ENCODE data around the gene TMEM243.
"Not testable (repeated sequence)": the region's sequence is repeated elsewhere in the genome, so short reads cannot be mapped to it uniquely, and the experiment has no call there.

Gene TMEM243

GRCh38 chr7:87206361-87206760, 13.2 kb downstream of the TMEM243 start:
- Histone ChIP-seq H3K9ac (ENCODE audit: low read length) (no peak overlapping the region), H3K27ac (ENCODE audit: low read depth, low read length) (no peak overlapping the region), H3K4me3 (ENCODE audit: low read length) (no peak overlapping the region), H3K36me3 (ENCODE audit: control insufficient read depth, insufficient read depth, low read length) (peaks cover 4% of the 10 kb centered on the region), H3K27me3 (ENCODE audit: control insufficient read depth, insufficient read depth, low read length) (no peaks in the 10 kb centered on the region), H3K4me1 (ENCODE audit: control insufficient read depth, insufficient read depth, low read length) (no peaks in the 10 kb centered on the region)

- not testable (repeated sequence) for H3K4me1 ChIP-seq (ENCODE audit: control insufficient read depth, insufficient read depth, low read length); H3K9ac ChIP-seq (ENCODE audit: low read length); H3K27ac ChIP-seq (ENCODE audit: low read depth, low read length); H3K27me3 ChIP-seq (ENCODE audit: control insufficient read depth, insufficient read depth, low read length); H3K36me3 ChIP-seq (ENCODE audit: control insufficient read depth, insufficient read depth, low read length); H3K4me3 ChIP-seq (ENCODE audit: low read length)
Measured at GRCh38 chr7:87205701-87206100, 13.8 kb downstream of the TMEM243 start.

GRCh38 chr7:87204933-87205332, 14.6 kb downstream of the TMEM243 start:
- H3K4me3 ChIP-seq (ENCODE audit: low read length) = no peak overlapping the region
- no peak overlapping the region for H3K27ac ChIP-seq (ENCODE audit: low read depth, low read length)
- H3K27me3 ChIP-seq (ENCODE audit: control insufficient read depth, insufficient read depth, low read length) = no peaks in the 10 kb centered on the region
- no peak overlapping the region for H3K9ac ChIP-seq (ENCODE audit: low read length)
- peaks cover 4% of the 10 kb centered on the region for H3K36me3 ChIP-seq (ENCODE audit: control insufficient read depth, insufficient read depth, low read length)
- no peaks in the 10 kb centered on the region for H3K4me1 ChIP-seq (ENCODE audit: control insufficient read depth, insufficient read depth, low read length)

- not testable (repeated sequence) for H3K4me3 ChIP-seq (ENCODE audit: low read length); H3K4me1 ChIP-seq (ENCODE audit: control insufficient read depth, insufficient read depth, low read length); H3K9ac ChIP-seq (ENCODE audit: low read length); H3K27ac ChIP-seq (ENCODE audit: low read depth, low read length); H3K27me3 ChIP-seq (ENCODE audit: control insufficient read depth, insufficient read depth, low read length); H3K36me3 ChIP-seq (ENCODE audit: control insufficient read depth, insufficient read depth, low read length)
Measured at GRCh38 chr7:87203929-87204328, 15.6 kb downstream of the TMEM243 start.

- Histone ChIP-seq H3K4me3 (ENCODE audit: low read length) (no peak overlapping the region), H3K27ac (ENCODE audit: low read depth, low read length) (no peak overlapping the region), H3K36me3 (ENCODE audit: control insufficient read depth, insufficient read depth, low read length) (peaks cover 4% of the 10 kb centered on the region), H3K4me1 (ENCODE audit: control insufficient read depth, insufficient read depth, low read length) (no peaks in the 10 kb centered on the region), H3K27me3 (ENCODE audit: control insufficient read depth, insufficient read depth, low read length) (no peaks in the 10 kb centered on the region), H3K9ac (ENCODE audit: low read length) (no peak overlapping the region)
Measured at GRCh38 chr7:87202705-87203104, 16.8 kb downstream of the TMEM243 start.

GRCh38 chr7:87202208-87202607, 17.3 kb downstream of the TMEM243 start:
- Histone ChIP-seq H3K27ac (ENCODE audit: low read depth, low read length) (no peak overlapping the region), H3K4me3 (ENCODE audit: low read length) (no peak overlapping the region), H3K9ac (ENCODE audit: low read length) (no peak overlapping the region), H3K27me3 (ENCODE audit: control insufficient read depth, insufficient read depth, low read length) (no peaks in the 10 kb centered on the region), H3K4me1 (ENCODE audit: control insufficient read depth, insufficient read depth, low read length) (no peaks in the 10 kb centered on the region), H3K36me3 (ENCODE audit: control insufficient read depth, insufficient read depth, low read length) (peaks cover 2% of the 10 kb centered on the region)

- Histone ChIP-seq H3K27ac (ENCODE audit: low read depth, low read length) (no peak overlapping the region), H3K9ac (ENCODE audit: low read length) (no peak overlapping the region), H3K36me3 (ENCODE audit: control insufficient read depth, insufficient read depth, low read length) (peaks cover 13% of the 10 kb centered on the region), H3K4me1 (ENCODE audit: control insufficient read depth, insufficient read depth, low read length) (no peaks in the 10 kb centered on the region), H3K4me3 (ENCODE audit: low read length) (no peak overlapping the region), H3K27me3 (ENCODE audit: control insufficient read depth, insufficient read depth, low read length) (no peaks in the 10 kb centered on the region)
Measured at GRCh38 chr7:87199700-87200450, 19.7 kb downstream of the TMEM243 start.

- Histone ChIP-seq H3K4me1 (ENCODE audit: control insufficient read depth, insufficient read depth, low read length) (no peaks in the 10 kb centered on the region), H3K9ac (ENCODE audit: low read length) (no peak overlapping the region), H3K36me3 (ENCODE audit: control insufficient read depth, insufficient read depth, low read length) (peaks cover 15% of the 10 kb centered on the region), H3K4me3 (ENCODE audit: low read length) (no peak overlapping the region), H3K27ac (ENCODE audit: low read depth, low read length) (no peak overlapping the region), H3K27me3 (ENCODE audit: control insufficient read depth, insufficient read depth, low read length) (no peaks in the 10 kb centered on the region)
Measured at GRCh38 chr7:87199241-87199640, 20.3 kb downstream of the TMEM243 start.

GRCh38 chr7:87193912-87194311, 25.6 kb downstream of the TMEM243 start:
- Histone ChIP-seq H3K9ac (ENCODE audit: low read length) (no peak overlapping the region), H3K36me3 (ENCODE audit: control insufficient read depth, insufficient read depth, low read length) (peaks cover 33% of the 10 kb centered on the region), H3K4me1 (ENCODE audit: control insufficient read depth, insufficient read depth, low read length) (no peaks in the 10 kb centered on the region), H3K27ac (ENCODE audit: low read depth, low read length) (no peak overlapping the region), H3K27me3 (ENCODE audit: control insufficient read depth, insufficient read depth, low read length) (no peaks in the 10 kb centered on the region), H3K4me3 (ENCODE audit: low read length) (no peak overlapping the region)

- H3K27ac ChIP-seq (ENCODE audit: low read depth, low read length) = no peak overlapping the region
Measured at GRCh38 chr7:87192784-87193487, 26.6 kb downstream of the TMEM243 start.

GRCh38 chr7:87190783-87191182, 28.7 kb downstream of the TMEM243 start:
- H3K4me1 ChIP-seq (ENCODE audit: control insufficient read depth, insufficient read depth, low read length) = no peaks in the 10 kb centered on the region
- H3K9ac ChIP-seq (ENCODE audit: low read length) = no peak overlapping the region
- H3K27me3 ChIP-seq (ENCODE audit: control insufficient read depth, insufficient read depth, low read length) = no peaks in the 10 kb centered on the region
- no peak overlapping the region for H3K4me3 ChIP-seq (ENCODE audit: low read length)
- H3K36me3 ChIP-seq (ENCODE audit: control insufficient read depth, insufficient read depth, low read length) = peaks cover 40% of the 10 kb centered on the region
- no peak overlapping the region for H3K27ac ChIP-seq (ENCODE audit: low read depth, low read length)

More at GRCh38 chr7:87192784-87193487, 26.6 kb downstream of the TMEM243 start:
- no peak overlapping the region for H3K4me3 ChIP-seq (ENCODE audit: low read length)
- peaks cover 38% of the 10 kb centered on the region for H3K36me3 ChIP-seq (ENCODE audit: control insufficient read depth, insufficient read depth, low read length)
- H3K9ac ChIP-seq (ENCODE audit: low read length) = no peak overlapping the region
- no peaks in the 10 kb centered on the region for H3K27me3 ChIP-seq (ENCODE audit: control insufficient read depth, insufficient read depth, low read length)
- no peaks in the 10 kb centered on the region for H3K4me1 ChIP-seq (ENCODE audit: control insufficient read depth, insufficient read depth, low read length)

GRCh38 chr7:87188930-87189329, 30.6 kb downstream of the TMEM243 start:
- H3K4me1 ChIP-seq (ENCODE audit: control insufficient read depth, insufficient read depth, low read length) = no peaks in the 10 kb centered on the region
- H3K27ac ChIP-seq (ENCODE audit: low read depth, low read length) = no peak overlapping the region
- H3K36me3 ChIP-seq (ENCODE audit: control insufficient read depth, insufficient read depth, low read length) = peaks cover 37% of the 10 kb centered on the region
- no peak overlapping the region for H3K9ac ChIP-seq (ENCODE audit: low read length)
- no peak overlapping the region for H3K4me3 ChIP-seq (ENCODE audit: low read length)
- H3K27me3 ChIP-seq (ENCODE audit: control insufficient read depth, insufficient read depth, low read length) = no peaks in the 10 kb centered on the region

- no peaks in the 10 kb centered on the region for H3K4me1 ChIP-seq (ENCODE audit: control insufficient read depth, insufficient read depth, low read length)
Measured at GRCh38 chr7:87187120-87187519, 32.4 kb downstream of the TMEM243 start.

More at GRCh38 chr7:87187120-87187519, 32.4 kb downstream of the TMEM243 start:
- H3K4me3 ChIP-seq (ENCODE audit: low read length) = no peak overlapping the region
- H3K36me3 ChIP-seq (ENCODE audit: control insufficient read depth, insufficient read depth, low read length) = peaks cover 38% of the 10 kb centered on the region
- no peaks in the 10 kb centered on the region for H3K27me3 ChIP-seq (ENCODE audit: control insufficient read depth, insufficient read depth, low read length)
- H3K9ac ChIP-seq (ENCODE audit: low read length) = no peak overlapping the region
- no peak overlapping the region for H3K27ac ChIP-seq (ENCODE audit: low read depth, low read length)
